ENCODE data around the gene CDK14.

DNA sequence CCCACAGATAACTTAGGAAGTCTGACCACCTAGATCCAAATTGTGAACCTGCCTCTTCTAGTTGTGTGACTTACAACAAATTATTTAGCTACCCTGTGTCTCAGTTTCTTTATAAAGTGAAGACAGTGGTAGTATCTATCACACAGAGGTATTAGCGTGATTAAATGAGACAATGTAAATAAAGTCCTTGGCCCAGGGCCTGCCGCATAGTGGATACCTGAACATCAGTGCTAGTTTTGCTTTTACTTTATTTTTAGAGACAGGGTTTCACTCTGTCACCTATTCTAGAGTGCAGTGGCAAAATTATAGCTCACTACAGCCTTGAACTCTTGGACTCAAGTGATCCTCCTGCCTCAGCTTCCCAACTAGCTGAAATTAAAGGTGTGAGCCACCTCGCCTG lies 177.1 kb downstream of the CDK14 start:
- TF ChIP-seq POLR2AphosphoS5 (IDR thresholded peaks at IDR 0.05; ENCODE audit: insufficient read depth, low read depth, low read length): no peak
- TF ChIP-seq, protein P1, sequence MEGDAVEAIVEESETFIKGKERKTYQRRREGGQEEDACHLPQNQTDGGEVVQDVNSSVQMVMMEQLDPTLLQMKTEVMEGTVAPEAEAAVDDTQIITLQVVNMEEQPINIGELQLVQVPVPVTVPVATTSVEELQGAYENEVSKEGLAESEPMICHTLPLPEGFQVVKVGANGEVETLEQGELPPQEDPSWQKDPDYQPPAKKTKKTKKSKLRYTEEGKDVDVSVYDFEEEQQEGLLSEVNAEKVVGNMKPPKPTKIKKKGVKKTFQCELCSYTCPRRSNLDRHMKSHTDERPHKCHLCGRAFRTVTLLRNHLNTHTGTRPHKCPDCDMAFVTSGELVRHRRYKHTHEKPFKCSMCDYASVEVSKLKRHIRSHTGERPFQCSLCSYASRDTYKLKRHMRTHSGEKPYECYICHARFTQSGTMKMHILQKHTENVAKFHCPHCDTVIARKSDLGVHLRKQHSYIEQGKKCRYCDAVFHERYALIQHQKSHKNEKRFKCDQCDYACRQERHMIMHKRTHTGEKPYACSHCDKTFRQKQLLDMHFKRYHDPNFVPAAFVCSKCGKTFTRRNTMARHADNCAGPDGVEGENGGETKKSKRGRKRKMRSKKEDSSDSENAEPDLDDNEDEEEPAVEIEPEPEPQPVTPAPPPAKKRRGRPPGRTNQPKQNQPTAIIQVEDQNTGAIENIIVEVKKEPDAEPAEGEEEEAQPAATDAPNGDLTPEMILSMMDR (IDR thresholded peaks at IDR 0.05; ENCODE audit: extremely low read depth in 1 of 2, insufficient read depth in 1 of 2, low read depth in 1 of 2, low read length in 2 of 2): no peak
